HepG2 (cell line): ENCODE results near the gene LBX2. TPM values are rescaled to one million over a fixed set of nuclear protein-coding genes. Genes with fewer than 3 reads are reported as not detected.

Experiments used
- ATF3 ChIP-seq: sonication (generic); formaldehyde crosslinking; IDR thresholded peaks from 2 replicates; pipeline ENCODE4 v1.4.0; 2020; ENCODE audit warnings: missing genetic modification reagents
- BCLAF1 ChIP-seq: fragments of 450-650 bp; IDR thresholded peaks from 2 replicates; pipeline ENCODE4 v1.6.1; 2017; ENCODE audit warnings: mild to moderate bottlenecking
- CENPX ChIP-seq: sonication (generic); formaldehyde crosslinking; IDR thresholded peaks from 2 replicates; pipeline ENCODE4 v1.9.0; 2021; ENCODE audit warnings: mild to moderate bottlenecking, missing genetic modification reagents, moderate library complexity
- HNF4A ChIP-seq: sonication (generic); formaldehyde crosslinking; IDR thresholded peaks from 2 replicates; pipeline ENCODE4 v1.4.0; 2020; ENCODE audit warnings: missing genetic modification reagents
- NONO ChIP-seq, 2 experiments: fragments of 450-650 bp in 1 of 2; sonication (generic) in 1 of 2; formaldehyde crosslinking in 1 of 2; IDR thresholded peaks in 1 of 2; conservative IDR thresholded peaks in 1 of 2; 2 replicates each; pipeline versions ENCODE4 v1.6.1 to v1.8.0; 2017 to 2022; ENCODE audit warnings: mild to moderate bottlenecking in 1 of 2, missing genetic modification reagents in 1 of 2, moderate library complexity in 1 of 2
- ONECUT2 ChIP-seq: sonication (generic); formaldehyde crosslinking; IDR thresholded peaks from 2 replicates; pipeline ENCODE4 v1.4.0; 2020; ENCODE audit warnings: missing genetic modification reagents
- SETDB1 ChIP-seq: sonication (generic); formaldehyde crosslinking; IDR thresholded peaks from 2 replicates; pipeline ENCODE4 v1.5.1; 2020; ENCODE audit warnings: missing genetic modification reagents, mild to moderate bottlenecking, borderline replicate concordance
- TEF ChIP-seq: sonication (generic); formaldehyde crosslinking; IDR thresholded peaks from 2 replicates; pipeline ENCODE4 v1.5.0; 2020; ENCODE audit warnings: missing genetic modification reagents
- ZBTB7B ChIP-seq: sonication (generic); formaldehyde crosslinking; IDR thresholded peaks from 2 replicates; pipeline ENCODE4 v1.4.0; 2020; ENCODE audit warnings: missing genetic modification reagents
- ZNF235 ChIP-seq: sonication (generic); formaldehyde crosslinking; IDR thresholded peaks from 2 replicates; pipeline ENCODE4 v1.8.1; 2023; ENCODE audit warnings: mild to moderate bottlenecking, missing genetic modification reagents, borderline replicate concordance
- ZNF329 ChIP-seq: sonication (generic); formaldehyde crosslinking; IDR thresholded peaks from 2 replicates; pipeline ENCODE4 v1.9.0; 2021; ENCODE audit warnings: low read depth, mild to moderate bottlenecking, missing genetic modification reagents
- ZNF766 ChIP-seq: sonication (generic); formaldehyde crosslinking; IDR thresholded peaks from 2 replicates; pipeline ENCODE4 v1.5.0; 2020; ENCODE audit warnings: missing genetic modification reagents, borderline replicate concordance
- ZSCAN30 ChIP-seq: sonication (generic); formaldehyde crosslinking; IDR thresholded peaks from 2 replicates; pipeline ENCODE4 v1.5.0; 2020; ENCODE audit warnings: mild to moderate bottlenecking, missing genetic modification reagents
- polyA plus RNA-seq, 8 experiments: library from polyadenylated mRNA; depleted of rRNA in 3 of 8; stranded (reverse) in 7 of 8; unstranded in 1 of 8; fragments of >200 nt; fragmentation: Illumina TruSeq in 4 of 8; extraction: Trizol in 4 of 8; gene quantifications; 2 replicates each; pipeline versions ENCODE4 v1.2.1 to v1.2.3, GENCODE V29; 2011 to 2016; ENCODE audit warnings: low read depth in 4 of 8, missing spikeins in 1 of 8, mixed read lengths in 1 of 8; ENCODE audit not compliant: insufficient read depth in 1 of 8
- total RNA-seq, 5 experiments: library from RNA; depleted of rRNA; stranded (reverse); fragments of >200 nt; fragmentation: Illumina TruSeq; extraction: Trizol; gene quantifications; 2 replicates each; pipeline ENCODE4 v1.2.3, GENCODE V29; 2016; ENCODE audit warnings: low read depth in 1 of 5
- TF ChIP-seq, protein P1 (sequence below): sonication (generic); formaldehyde crosslinking; conservative IDR thresholded peaks from 2 replicates; pipeline ENCODE4 v1.4.0; 2020; ENCODE audit warnings: missing genetic modification reagents
- TF ChIP-seq, protein P2 (sequence below): sonication (generic); formaldehyde crosslinking; IDR thresholded peaks from 2 replicates; pipeline ENCODE4 v1.5.0; 2020; ENCODE audit warnings: missing genetic modification reagents
- TF ChIP-seq, protein P3 (sequence below): sonication (generic); formaldehyde crosslinking; IDR thresholded peaks from 2 replicates; pipeline ENCODE4 v1.8.1; 2023; ENCODE audit warnings: mild to moderate bottlenecking, moderate library complexity, missing genetic modification reagents
- TF ChIP-seq, protein P4 (sequence below): IDR thresholded peaks from 2 replicates; pipeline ENCODE4 v1.6.1; 2016; ENCODE audit warnings: low read depth

The LBX2 gene
- total and polyA plus RNA-seq, 2 of the 13 experiments (the other 11 are each of a cell fraction or from before 2014, with no cell fraction given), result 6.4 to 8.1 TPM

- no peak for TF ChIP-seq BCLAF1
- TF ChIP-seq, protein P1, sequence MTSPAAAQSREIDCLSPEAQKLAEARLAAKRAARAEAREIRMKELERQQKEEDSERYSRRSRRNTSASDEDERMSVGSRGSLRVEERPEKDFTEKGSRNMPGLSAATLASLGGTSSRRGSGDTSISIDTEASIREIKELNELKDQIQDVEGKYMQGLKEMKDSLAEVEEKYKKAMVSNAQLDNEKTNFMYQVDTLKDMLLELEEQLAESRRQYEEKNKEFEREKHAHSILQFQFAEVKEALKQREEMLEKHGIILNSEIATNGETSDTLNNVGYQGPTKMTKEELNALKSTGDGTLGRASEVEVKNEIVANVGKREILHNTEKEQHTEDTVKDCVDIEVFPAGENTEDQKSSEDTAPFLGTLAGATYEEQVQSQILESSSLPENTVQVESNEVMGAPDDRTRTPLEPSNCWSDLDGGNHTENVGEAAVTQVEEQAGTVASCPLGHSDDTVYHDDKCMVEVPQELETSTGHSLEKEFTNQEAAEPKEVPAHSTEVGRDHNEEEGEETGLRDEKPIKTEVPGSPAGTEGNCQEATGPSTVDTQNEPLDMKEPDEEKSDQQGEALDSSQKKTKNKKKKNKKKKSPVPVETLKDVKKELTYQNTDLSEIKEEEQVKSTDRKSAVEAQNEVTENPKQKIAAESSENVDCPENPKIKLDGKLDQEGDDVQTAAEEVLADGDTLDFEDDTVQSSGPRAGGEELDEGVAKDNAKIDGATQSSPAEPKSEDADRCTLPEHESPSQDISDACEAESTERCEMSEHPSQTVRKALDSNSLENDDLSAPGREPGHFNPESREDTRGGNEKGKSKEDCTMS (CRISPR knock-in tag), result no peak
- no peak for TF ChIP-seq NONO (IDR thresholded peaks at IDR 0.05)
- peak; percentile 99 for TF ChIP-seq NONO (CRISPR knock-in tag; conservative IDR thresholded peaks at IDR 0.05)
- TF ChIP-seq ZSCAN30 (CRISPR knock-in tag), result 0 out of 2 replicates have a peak, but pooled peaks have one; percentile 76
- no peak for TF ChIP-seq TEF (CRISPR knock-in tag)
- TF ChIP-seq ZNF766 (CRISPR knock-in tag), result peak; percentile 26; the same call in 1 of the 2 replicates
- TF ChIP-seq CENPX (CRISPR knock-in tag), result no peak
- TF ChIP-seq ZNF329 (CRISPR knock-in tag), result no peak; the same call in 1 of the 2 replicates
- TF ChIP-seq HNF4A (CRISPR knock-in tag), result peak; percentile 48
- TF ChIP-seq, protein P2, sequence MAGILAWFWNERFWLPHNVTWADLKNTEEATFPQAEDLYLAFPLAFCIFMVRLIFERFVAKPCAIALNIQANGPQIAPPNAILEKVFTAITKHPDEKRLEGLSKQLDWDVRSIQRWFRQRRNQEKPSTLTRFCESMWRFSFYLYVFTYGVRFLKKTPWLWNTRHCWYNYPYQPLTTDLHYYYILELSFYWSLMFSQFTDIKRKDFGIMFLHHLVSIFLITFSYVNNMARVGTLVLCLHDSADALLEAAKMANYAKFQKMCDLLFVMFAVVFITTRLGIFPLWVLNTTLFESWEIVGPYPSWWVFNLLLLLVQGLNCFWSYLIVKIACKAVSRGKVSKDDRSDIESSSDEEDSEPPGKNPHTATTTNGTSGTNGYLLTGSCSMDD (CRISPR knock-in tag), result no peak
- TF ChIP-seq, protein P3, sequence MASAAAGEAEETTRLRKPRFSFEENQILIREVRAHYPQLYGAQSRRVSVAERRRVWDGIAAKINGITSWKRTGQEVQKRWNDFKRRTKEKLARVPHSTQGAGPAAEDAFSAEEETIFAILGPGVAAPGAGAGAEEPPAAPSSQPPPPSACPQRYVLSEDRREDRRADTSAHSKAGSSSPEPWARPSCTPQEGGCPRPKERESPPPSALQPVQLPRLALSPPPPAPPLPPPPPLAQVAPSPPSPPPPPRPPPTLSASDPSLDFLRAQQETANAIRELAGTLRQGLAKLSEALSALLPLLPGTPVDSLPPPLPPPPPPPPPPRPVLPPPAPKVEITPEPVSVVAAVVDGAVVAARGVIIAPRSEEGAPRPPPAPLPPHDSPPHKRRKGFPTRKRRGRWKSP (CRISPR knock-in tag), result peak; percentile 98
- peak; percentile 65 for TF ChIP-seq ATF3
- TF ChIP-seq ONECUT2, result no peak; the same call in 1 of the 2 replicates
- TF ChIP-seq SETDB1, result no peak
- TF ChIP-seq ZBTB7B (CRISPR knock-in tag), result peak; percentile 76; the same call in 1 of the 2 replicates
- TF ChIP-seq ZNF235 (CRISPR knock-in tag), result peak; percentile 77; the same call in 1 of the 2 replicates
- TF ChIP-seq, protein P4, sequence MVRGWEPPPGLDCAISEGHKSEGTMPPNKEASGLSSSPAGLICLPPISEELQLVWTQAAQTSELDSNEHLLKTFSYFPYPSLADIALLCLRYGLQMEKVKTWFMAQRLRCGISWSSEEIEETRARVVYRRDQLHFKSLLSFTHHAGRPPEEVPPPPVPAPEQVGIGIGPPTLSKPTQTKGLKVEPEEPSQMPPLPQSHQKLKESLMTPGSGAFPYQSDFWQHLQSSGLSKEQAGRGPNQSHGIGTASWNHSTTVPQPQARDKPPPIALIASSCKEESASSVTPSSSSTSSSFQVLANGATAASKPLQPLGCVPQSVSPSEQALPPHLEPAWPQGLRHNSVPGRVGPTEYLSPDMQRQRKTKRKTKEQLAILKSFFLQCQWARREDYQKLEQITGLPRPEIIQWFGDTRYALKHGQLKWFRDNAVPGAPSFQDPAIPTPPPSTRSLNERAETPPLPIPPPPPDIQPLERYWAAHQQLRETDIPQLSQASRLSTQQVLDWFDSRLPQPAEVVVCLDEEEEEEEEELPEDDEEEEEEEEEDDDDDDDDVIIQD (CRISPR knock-in tag), result peak; percentile 73
Measured at GRCh38 chr2:74454654-74455511, 44.5 kb downstream of the LBX2 start, which contains the start of gene INO80B (continued).
